Naive thymus-derived CD8-positive, alpha-beta T cell (primary cell): ENCODE results near the gene LMF1. TPM values are rescaled to one million over a fixed set of nuclear protein-coding genes. Genes with fewer than 3 reads are reported as not detected.

Experiments used
- ATAC-seq, 2 donors: fragments of 150-1000 bp; cut with Tn5 transposase in 1 of 2; sonication (Bioruptor Pico), chemical (Tn5 transposase) in 1 of 2; 1 replicate in 1 of 2; 2 replicates in 1 of 2; pipeline ENCODE4 v1.10.0; 2021; ENCODE audit warnings: mild to moderate bottlenecking in 2 of 2, moderate library complexity in 2 of 2
- POLR2A ChIA-PET: fragments of 350-600 bp; sonication (Branson Sonifier 250); formaldehyde crosslinking; loops from one replicate; lab custom pipeline; 2021; ENCODE audit warnings: antibody characterized with exemption; lab: Charles Lee
- DNase-seq, 10 donors: peaks; one replicate each; pipeline versions ENCODE4 v3.0.0 to v3.0.0-alpha.2; 2020 to 2022
- H3K27ac Mint-ChIP-seq, 10 donors: one replicate each; pipeline ENCODE4 v1.8.0; 2020 to 2022; ENCODE audit warnings: mild to moderate bottlenecking in 10 of 10, mixed read lengths in 10 of 10, moderate library complexity in 4 of 10, inconsistent platforms in 1 of 10
- H3K27me3 Mint-ChIP-seq, 5 donors: one replicate each; pipeline ENCODE4 v1.8.0; 2021 to 2022; ENCODE audit warnings: mixed read lengths in 5 of 5
- H3K36me3 Mint-ChIP-seq, 3 donors: one replicate each; pipeline ENCODE4 v1.8.0; 2020 to 2022; ENCODE audit warnings: mixed read lengths in 3 of 3, mild to moderate bottlenecking in 2 of 3, inconsistent platforms in 1 of 3
- H3K4me1 Mint-ChIP-seq, 4 donors: one replicate each; pipeline ENCODE4 v1.8.0; 2021 to 2022; ENCODE audit warnings: mixed read lengths in 4 of 4
- H3K4me3 Mint-ChIP-seq, 10 donors: one replicate each; pipeline ENCODE4 v1.8.0; 2020 to 2022; ENCODE audit warnings: mild to moderate bottlenecking in 10 of 10, mixed read lengths in 10 of 10, moderate library complexity in 6 of 10, inconsistent platforms in 1 of 10
- H3K9me3 Mint-ChIP-seq, 9 donors: one replicate each; pipeline ENCODE4 v1.8.0; 2020 to 2022; ENCODE audit warnings: mixed read lengths in 9 of 9, mild to moderate bottlenecking in 3 of 9, inconsistent platforms in 1 of 9, moderate library complexity in 1 of 9
- polyA plus RNA-seq, 3 donors: library from polyadenylated mRNA; unstranded; fragments of 300-500 nt; fragmentation: Illumina TruSeq; gene quantifications; one replicate each; pipeline ENCODE4 v1.2.3, GENCODE V29; 2021
- total RNA-seq, 8 experiments: library from RNA in 2 of 8; stranded (reverse) in 2 of 8; gene quantifications; one replicate each; pipeline ENCODE4 v1.2.3 and lab custom pipeline; 2021 to 2026

Gene LMF1
- total and polyA plus RNA-seq, 5 experiments from 2014 or later: 12.2 to 45.1 (median 13.6) TPM

- Mint-ChIP-seq H3K9me3 (no peaks in the 10 kb centered on the region), H3K36me3 (no peaks in the 10 kb centered on the region), H3K27ac (no peak overlapping the region), H3K27me3 (peaks cover 0 to 37% (median 7%) of the 10 kb centered on the region in 5 donors), H3K4me3 (peak overlapping the region in 6 of 10 donors; percentile 31 to 78 (median 57)), H3K4me1 (peaks cover 0 to 12% (median 12%) of the 10 kb centered on the region in 4 donors)
- POLR2A ChIA-PET: no interaction called here
- peak in 9 of 10 donors; percentile 16 to 54 (median 51) for DNase-seq
- peak; percentile 83 to 92 for ATAC-seq
Measured at GRCh38 chr16:813204-813915, 157.4 kb downstream of the LMF1 start.

GRCh38 chr16:808085-808386 is 162.7 kb downstream of the LMF1 start:
- POLR2A ChIA-PET: interaction anchor here (0.7 kb wide), 1 partner anchor 92 kb away, joined by 3 read pairs; no protein-coding TSS in a partner anchor
- no peaks in the 10 kb centered on the region for H3K9me3 Mint-ChIP-seq
- peaks cover 4 to 17% (median 17%) of the 10 kb centered on the region in 4 donors for H3K4me1 Mint-ChIP-seq
- peaks cover 0 to 9% (median 7%) of the 10 kb centered on the region in 5 donors for H3K27me3 Mint-ChIP-seq
- H3K36me3 Mint-ChIP-seq: no peaks in the 10 kb centered on the region
- ATAC-seq: peak in 1 of 2 donors; percentile 4
- DNase-seq: no peak
- peak overlapping the region; percentile 92 to 99 (median 96) for H3K27ac Mint-ChIP-seq
- peak overlapping the region; percentile 92 to 100 (median 96) for H3K4me3 Mint-ChIP-seq

GRCh38 chr16:807347-808084 is 163.3 kb downstream of the LMF1 start:
- Mint-ChIP-seq H3K4me1 (peaks cover 4 to 17% (median 16%) of the 10 kb centered on the region in 4 donors), H3K36me3 (no peaks in the 10 kb centered on the region), H3K9me3 (no peaks in the 10 kb centered on the region), H3K4me3 (peak overlapping the region; percentile 92 to 100 (median 96)), H3K27ac (peak overlapping the region; percentile 92 to 99 (median 96)), H3K27me3 (peaks cover 0 to 10% (median 3%) of the 10 kb centered on the region in 5 donors)
- peak; percentile 91 to 94 for ATAC-seq
- peak; percentile 67 to 89 (median 73) for DNase-seq
- POLR2A ChIA-PET: interaction anchor here (0.7 to 1.1 kb wide), 4 partner anchors 12 to 559 kb away, joined by 3 to 6 read pairs (median 4); no protein-coding TSS in a partner anchor

GRCh38 chr16:805474-805873 is 165.3 kb downstream of the LMF1 start:
- DNase-seq (no peak), ATAC-seq (no peak)
- POLR2A ChIA-PET: interaction anchor here (0.6 kb wide), 1 partner anchor 90 kb away, joined by 3 read pairs; no protein-coding TSS in a partner anchor
- Mint-ChIP-seq H3K27ac (no peak overlapping the region), H3K4me1 (peaks cover 4 to 17% (median 16%) of the 10 kb centered on the region in 4 donors), H3K36me3 (no peaks in the 10 kb centered on the region), H3K4me3 (no peak overlapping the region), H3K27me3 (peaks cover 0 to 20% (median 0%) of the 10 kb centered on the region in 5 donors), H3K9me3 (no peaks in the 10 kb centered on the region)

GRCh38 chr16:804193-805048 is 166.4 kb downstream of the LMF1 start:
- no peaks in the 10 kb centered on the region for H3K36me3 Mint-ChIP-seq
- H3K4me3 Mint-ChIP-seq: peak overlapping the region in 1 of 10 donors; percentile 20
- peaks cover 0 to 21% (median 0%) of the 10 kb centered on the region in 5 donors for H3K27me3 Mint-ChIP-seq
- DNase-seq: no peak
- ATAC-seq: no peak
- POLR2A ChIA-PET: interaction anchor here (0.6 kb wide), 1 partner anchor 89 kb away, joined by 3 read pairs; no protein-coding TSS in a partner anchor
- peaks cover 4 to 14% (median 14%) of the 10 kb centered on the region in 4 donors for H3K4me1 Mint-ChIP-seq
- peak overlapping the region in 1 of 10 donors; percentile 57 for H3K27ac Mint-ChIP-seq
- H3K9me3 Mint-ChIP-seq: no peaks in the 10 kb centered on the region

GRCh38 chr16:803754-804080 is 167.1 kb downstream of the LMF1 start:
- H3K36me3 Mint-ChIP-seq: no peaks in the 10 kb centered on the region
- H3K4me3 Mint-ChIP-seq: no peak overlapping the region
- H3K27ac Mint-ChIP-seq: no peak overlapping the region
- peaks cover 4 to 12% (median 12%) of the 10 kb centered on the region in 4 donors for H3K4me1 Mint-ChIP-seq
- H3K9me3 Mint-ChIP-seq: no peaks in the 10 kb centered on the region
- ATAC-seq: no peak
- peaks cover 0 to 28% (median under 1%) of the 10 kb centered on the region in 5 donors for H3K27me3 Mint-ChIP-seq
- POLR2A ChIA-PET: no interaction called here
- DNase-seq: no peak

Other genes with a start within 250 kb of the LMF1 start
- gene ANTKMT, start 249.8 kb downstream of the LMF1 start, total RNA-seq: 10 to 100 TPM; 44.3 to 48.2 TPM
- gene ANTKMT, start 249.8 kb downstream of the LMF1 start, polyA plus RNA-seq: 100 to 1,000 TPM in 2 of 3 donors, 10 to 100 TPM in 1; 93.5 to 128 (median 113) TPM
- 10 to 100 TPM; 12.0 to 15.1 TPM for gene CCDC78, start 244.5 kb downstream of the LMF1 start, total RNA-seq
- gene CCDC78, start 244.5 kb downstream of the LMF1 start, polyA plus RNA-seq: 1 to 10 TPM in 2 of 3 donors, not detected in 1; 1.1 to 1.4 TPM
- gene HAGHL, start 243.9 kb downstream of the LMF1 start, total RNA-seq: 10 to 100 TPM; 50.1 to 67.0 TPM
- 1 to 10 TPM; 5.0 to 6.2 (median 6.0) TPM for gene HAGHL, start 243.9 kb downstream of the LMF1 start, polyA plus RNA-seq
- gene CIAO3, start 230.0 kb downstream of the LMF1 start, total RNA-seq: 10 to 100 TPM; 56.0 to 56.4 TPM
- 10 to 100 TPM; 13.7 to 25.7 (median 16.9) TPM for gene CIAO3, start 230.0 kb downstream of the LMF1 start, polyA plus RNA-seq
- not detected for gene MSLN, start 210.2 kb downstream of the LMF1 start, total RNA-seq
- not detected for gene MSLN, start 210.2 kb downstream of the LMF1 start, polyA plus RNA-seq
- gene RPUSD1, start 182.6 kb downstream of the LMF1 start, total RNA-seq: 10 to 100 TPM; 27.7 to 29.1 TPM
- gene RPUSD1, start 182.6 kb downstream of the LMF1 start, polyA plus RNA-seq: 10 to 100 TPM; 19.7 to 32.2 (median 22.0) TPM
- gene CHTF18, start 182.4 kb downstream of the LMF1 start, total RNA-seq: 10 to 100 TPM; 47.8 to 54.3 TPM
- 1 to 10 TPM; 3.5 to 4.3 (median 4.0) TPM for gene CHTF18, start 182.4 kb downstream of the LMF1 start, polyA plus RNA-seq
- gene GNG13, start 170.2 kb downstream of the LMF1 start, total RNA-seq: not detected
- gene GNG13, start 170.2 kb downstream of the LMF1 start, polyA plus RNA-seq: not detected
- 1 to 10 TPM; 3.0 to 4.3 TPM for gene SOX8, start 10.8 kb upstream of the LMF1 start, total RNA-seq
- gene SOX8, start 10.8 kb upstream of the LMF1 start, polyA plus RNA-seq: 1 to 10 TPM; 1.3 to 5.1 (median 1.3) TPM
- not detected for gene SSTR5, start 101.8 kb upstream of the LMF1 start, total RNA-seq
- not detected for gene SSTR5, start 101.8 kb upstream of the LMF1 start, polyA plus RNA-seq
- gene C1QTNF8, start 125.3 kb upstream of the LMF1 start, total RNA-seq: not detected
- gene C1QTNF8, start 125.3 kb upstream of the LMF1 start, polyA plus RNA-seq: not detected
- 1 to 10 TPM; 2.3 to 2.7 TPM for gene CACNA1H, start 182.1 kb upstream of the LMF1 start, total RNA-seq
- 1 to 10 TPM in 1 of 3 donors, under 1 TPM in 2; 0.03 to 1.8 (median 0.95) TPM for gene CACNA1H, start 182.1 kb upstream of the LMF1 start, polyA plus RNA-seq